Endothelial cell of umbilical vein (primary cell): Measurements from ENCODE around the gene KNCN. TPM values are rescaled to one million over a fixed set of nuclear protein-coding genes. Genes with fewer than 3 reads are reported as not detected.

Source experiments
- BruUV-seq: library from RNA; stranded (reverse); fragments of 400-500 nt; replicated peaks from 2 replicates; lab custom pipeline; 2021; lab: Mats Ljungman, UMichigan
- CTCF ChIA-PET: fragments of 300-600, 350-600 bp; sonication (Branson Sonifier 250); formaldehyde crosslinking; loops from one replicate; lab custom pipeline; 2021; ENCODE audit warnings: antibody characterized with exemption, inconsistent platforms; lab: Charles Lee
- POLR2A ChIA-PET: fragments of 300-600, 350-600 bp; sonication (Branson Sonifier 250); formaldehyde crosslinking; loops from one replicate; lab custom pipeline; 2021; ENCODE audit warnings: antibody characterized with exemption, inconsistent platforms; lab: Charles Lee
- DNase-seq: peaks from one replicate; pipeline ENCODE4 v3.0.0-alpha.2; 2011; ENCODE audit warnings: low read depth, low spot score
- FAIRE-seq: peaks from 2 replicates; lab custom pipeline; 2011; peaks lifted over from hg19 to GRCh38; lab: Jason Lieb, UNC
- H2AFZ ChIP-seq: 2 replicates; pipeline ENCODE4 v1.6.0; 2012; ENCODE audit warnings: low read depth, low read length, control low read depth, inconsistent platforms
- H3K27ac ChIP-seq: 2 replicates; pipeline ENCODE4 v1.5.1; 2011; ENCODE audit warnings: low read depth, mild to moderate bottlenecking, control low read depth, low read length, moderate library complexity; ENCODE audit not compliant: insufficient read depth
- H3K27me3 ChIP-seq, 2 experiments: 2 replicates each; pipeline versions ENCODE4 v1.6.0 to v1.6.1; 2011; ENCODE audit warnings: low read length in 2 of 2, mixed read lengths in 1 of 2; ENCODE audit not compliant: control insufficient read depth in 2 of 2, insufficient read depth in 2 of 2
- H3K36me3 ChIP-seq, 2 experiments: 2 replicates in 1 of 2; 3 replicates in 1 of 2; pipeline ENCODE4 v1.5.1; 2011; ENCODE audit warnings: low read length in 2 of 2, mild to moderate bottlenecking in 1 of 2, moderate library complexity in 1 of 2; ENCODE audit not compliant: control insufficient read depth in 2 of 2, insufficient read depth in 2 of 2; ENCODE audit errors: extremely low read depth in 1 of 2
- H3K4me1 ChIP-seq: 3 replicates; pipeline ENCODE4 v1.5.1; 2011; ENCODE audit warnings: mild to moderate bottlenecking, low read length; ENCODE audit not compliant: control insufficient read depth, insufficient read depth; ENCODE audit errors: extremely low read depth
- H3K4me2 ChIP-seq: 2 replicates; pipeline ENCODE4 v1.6.1; 2011; ENCODE audit warnings: low read length, control low read depth, mixed read lengths; ENCODE audit not compliant: insufficient read depth
- H3K4me3 ChIP-seq, 3 experiments: fragments of 200-600 bp in 1 of 3; sonication (generic), shearing (Covaris generic) in 1 of 3; replicated peaks in 1 of 3; 2 replicates each; pipeline ENCODE4 v1.5.1; 2011 to 2016; ENCODE audit warnings: control low read depth in 3 of 3, low read length in 3 of 3, mild to moderate bottlenecking in 2 of 3, inconsistent platforms in 1 of 3, low read depth in 1 of 3, moderate library complexity in 1 of 3; ENCODE audit not compliant: insufficient read depth in 1 of 3
- H3K79me2 ChIP-seq: 2 replicates; pipeline ENCODE4 v1.6.0; 2012; ENCODE audit warnings: low read length, inconsistent platforms; ENCODE audit not compliant: control insufficient read depth, insufficient read depth
- H3K9ac ChIP-seq: replicated peaks from 2 replicates; pipeline ENCODE3; 2011; ENCODE audit warnings: low read length, control low read depth; ENCODE audit not compliant: insufficient read depth; ENCODE audit errors: extremely low read depth
- H3K9me1 ChIP-seq: replicated peaks from 3 replicates; pipeline ENCODE4 v1.6.0; 2011; ENCODE audit warnings: mild to moderate bottlenecking, low read length; ENCODE audit not compliant: control insufficient read depth, insufficient read depth; ENCODE audit errors: extremely low read depth
- H3K9me3 ChIP-seq: replicated peaks from 2 replicates; pipeline ENCODE4 v1.5.1; 2012; ENCODE audit warnings: low read length, inconsistent platforms; ENCODE audit not compliant: control insufficient read depth, insufficient read depth
- H4K20me1 ChIP-seq: replicated peaks from 2 replicates; pipeline ENCODE3; 2011; ENCODE audit warnings: mild to moderate bottlenecking, low read length; ENCODE audit not compliant: control insufficient read depth, insufficient read depth; ENCODE audit errors: extremely low read depth
- EZH2 ChIP-seq: IDR thresholded peaks from 2 replicates; pipeline ENCODE4 v1.6.1; 2012; ENCODE audit warnings: borderline replicate concordance, low read depth, mild to moderate bottlenecking, moderate library complexity, low read length, inconsistent platforms; ENCODE audit not compliant: severe bottlenecking
- FOS ChIP-seq: IDR thresholded peaks from 2 replicates; pipeline ENCODE4 v1.6.1; 2011; ENCODE audit warnings: mild to moderate bottlenecking, low read length, moderate library complexity, borderline replicate concordance; ENCODE audit not compliant: insufficient read depth
- GATA2 ChIP-seq: IDR thresholded peaks from 2 replicates; pipeline ENCODE4 v1.7.0; 2011; ENCODE audit warnings: low read depth, mild to moderate bottlenecking, moderate library complexity, mixed read lengths, low read length; ENCODE audit not compliant: insufficient read length, insufficient read depth
- JUN ChIP-seq: IDR thresholded peaks from 2 replicates; pipeline ENCODE4 v1.6.1; 2011; ENCODE audit warnings: borderline replicate concordance, low read depth; ENCODE audit not compliant: insufficient read length, insufficient read depth
- MYC ChIP-seq: IDR thresholded peaks from one replicate; pipeline ENCODE4 v1.6.1; 2011; ENCODE audit warnings: mild to moderate bottlenecking, low read depth, low read length
- POLR2A ChIP-seq: IDR thresholded peaks from 2 replicates; pipeline ENCODE4 v1.6.1; 2012; ENCODE audit warnings: low read depth, mild to moderate bottlenecking, control low read depth, low read length
- POLR2AphosphoS5 ChIP-seq: IDR thresholded peaks from 2 replicates; pipeline ENCODE4 v1.6.1; 2012; ENCODE audit warnings: low read depth, mild to moderate bottlenecking, control low read depth, low read length, moderate library complexity; ENCODE audit not compliant: insufficient read depth
- dilution Hi-C: fragments of 300-500 bp; cut with MboI; formaldehyde crosslinking; loops from one replicate; pipeline ENCODE4 v1.15.0; 2019; ENCODE audit warnings: low sequenced_read_pairs; ENCODE audit not compliant: extremely low pct_ligation_motif_present
- intact Hi-C: fragments of 100-400 bp; cut with micrococcal nuclease; formaldehyde crosslinking; loops from one replicate; pipeline ENCODE4 v1.10.0; 2022
- polyA plus RNA-seq, 4 experiments: library from polyadenylated mRNA; depleted of rRNA in 3 of 4; stranded (reverse) in 3 of 4; unstranded in 1 of 4; fragments of >200 nt; gene quantifications; 2 replicates each; pipeline versions ENCODE4 v1.2.1 to v1.2.3, GENCODE V29; 2011 to 2012; ENCODE audit warnings: missing spikeins in 1 of 4
- total RNA-seq: library from RNA; stranded (reverse); gene quantifications from 2 replicates; pipeline ENCODE4 v1.2.3, GENCODE V29; 2021
- TF ChIP-seq, protein P1 (sequence below), 2 donors: IDR thresholded peaks; 1 replicate in 1 of 2; 2 replicates in 1 of 2; pipeline ENCODE4 v1.5.1; 2011; ENCODE audit warnings: low read length in 2 of 2, mild to moderate bottlenecking in 2 of 2, moderate library complexity in 2 of 2, control low read depth in 1 of 2, inconsistent platforms in 1 of 2, low read depth in 1 of 2; ENCODE audit not compliant: insufficient read depth in 1 of 2; ENCODE audit errors: extremely low read depth in 1 of 2
- TF ChIP-seq, protein P2 (sequence below): IDR thresholded peaks from 2 replicates; pipeline ENCODE4 v1.6.1; 2011; ENCODE audit not compliant: insufficient read depth, insufficient read length

The KNCN gene
- total and polyA plus RNA-seq, 2 donors (not counting 3 experiments of a cell fraction or from before 2014, with no cell fraction given) = not detected

DNA sequence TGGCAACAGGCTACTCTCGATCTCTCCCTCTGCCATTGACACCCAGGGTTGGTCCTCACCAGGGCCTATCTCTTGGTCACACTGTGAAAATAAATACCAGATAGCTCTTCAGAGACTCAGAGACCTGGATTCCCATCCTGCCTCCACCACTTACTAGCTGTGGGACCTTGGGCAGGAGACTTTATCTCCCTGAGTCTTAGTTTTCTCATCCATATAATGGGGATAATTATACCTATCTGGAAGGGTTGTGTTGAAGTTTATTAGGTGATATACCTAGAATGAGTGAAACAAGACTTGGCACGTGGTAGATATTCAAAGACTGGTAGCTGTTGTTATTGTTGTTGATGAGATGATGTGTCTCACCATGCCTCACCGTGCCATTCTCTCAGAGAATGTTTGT is 54.4 kb downstream of the KNCN start:
- Histone ChIP-seq H3K4me2 (no peak overlapping the region), H3K9me3 (no peaks in the 10 kb centered on the region), H3K9me1 (no peaks in the 10 kb centered on the region), H3K36me3 (no peaks in the 10 kb centered on the region), H3K27ac (no peak overlapping the region), H2AFZ (no peak overlapping the region), H3K27me3 (peaks cover 37 to 58% of the 10 kb centered on the region in 2 experiments), H4K20me1 (no peaks in the 10 kb centered on the region), H3K4me1 (no peaks in the 10 kb centered on the region), H3K4me3 (no peak overlapping the region), H3K9ac (no peak overlapping the region), H3K79me2 (no peaks in the 10 kb centered on the region)
- no TSS peak for BruUV-seq
- FAIRE-seq (no peak), DNase-seq (no peak)
- ChIA-PET POLR2A (no interaction called here), CTCF (interaction anchor here (0.9 to 1.1 kb wide), 3 partner anchors 9 to 50 kb away, joined by 3 read pairs; no protein-coding TSS in a partner anchor)
- dilution Hi-C loops = loop anchor here (10.0 kb wide), 1 partner anchor 62 kb away; no protein-coding TSS in a partner anchor
- intact Hi-C loops = no loop called here
- TF ChIP-seq, protein P1, sequence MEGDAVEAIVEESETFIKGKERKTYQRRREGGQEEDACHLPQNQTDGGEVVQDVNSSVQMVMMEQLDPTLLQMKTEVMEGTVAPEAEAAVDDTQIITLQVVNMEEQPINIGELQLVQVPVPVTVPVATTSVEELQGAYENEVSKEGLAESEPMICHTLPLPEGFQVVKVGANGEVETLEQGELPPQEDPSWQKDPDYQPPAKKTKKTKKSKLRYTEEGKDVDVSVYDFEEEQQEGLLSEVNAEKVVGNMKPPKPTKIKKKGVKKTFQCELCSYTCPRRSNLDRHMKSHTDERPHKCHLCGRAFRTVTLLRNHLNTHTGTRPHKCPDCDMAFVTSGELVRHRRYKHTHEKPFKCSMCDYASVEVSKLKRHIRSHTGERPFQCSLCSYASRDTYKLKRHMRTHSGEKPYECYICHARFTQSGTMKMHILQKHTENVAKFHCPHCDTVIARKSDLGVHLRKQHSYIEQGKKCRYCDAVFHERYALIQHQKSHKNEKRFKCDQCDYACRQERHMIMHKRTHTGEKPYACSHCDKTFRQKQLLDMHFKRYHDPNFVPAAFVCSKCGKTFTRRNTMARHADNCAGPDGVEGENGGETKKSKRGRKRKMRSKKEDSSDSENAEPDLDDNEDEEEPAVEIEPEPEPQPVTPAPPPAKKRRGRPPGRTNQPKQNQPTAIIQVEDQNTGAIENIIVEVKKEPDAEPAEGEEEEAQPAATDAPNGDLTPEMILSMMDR (IDR thresholded peaks at IDR 0.05; ENCODE audit: extremely low read depth in 1 of 2, insufficient read depth in 1 of 2, low read depth in 1 of 2, low read length in 2 of 2) = no peak
- TF ChIP-seq POLR2A = no peak
- TF ChIP-seq POLR2AphosphoS5 = no peak
- no peak for TF ChIP-seq EZH2
- TF ChIP-seq GATA2 = no peak
- TF ChIP-seq FOS = no peak
- TF ChIP-seq, protein P2, sequence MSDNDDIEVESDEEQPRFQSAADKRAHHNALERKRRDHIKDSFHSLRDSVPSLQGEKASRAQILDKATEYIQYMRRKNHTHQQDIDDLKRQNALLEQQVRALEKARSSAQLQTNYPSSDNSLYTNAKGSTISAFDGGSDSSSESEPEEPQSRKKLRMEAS = no peak
- no peak for TF ChIP-seq MYC
- no peak for TF ChIP-seq JUN
